Adrenal gland (tissue), 12 donors: ENCODE data around the gene C10orf90. TPM values are rescaled to one million over a fixed set of nuclear protein-coding genes. Genes with fewer than 3 reads are reported as not detected.

Experiments used
- DNase-seq, 7 donors: peaks; one replicate each; pipeline ENCODE4 v3.0.0-alpha.2; 2019 to 2020
- H3K27ac ChIP-seq, 5 donors: fragments of 200-600 bp; sonication (generic) in 4 of 5; 1 replicate in 3 of 5; 2 replicates in 2 of 5; pipeline versions ENCODE4 v1.5.1 to v1.8.0; 2016 to 2020; ENCODE audit warnings: mild to moderate bottlenecking in 1 of 5
- H3K27me3 ChIP-seq: fragments of 200-600 bp; 2 replicates; pipeline ENCODE4 v1.8.0; 2021
- H3K36me3 ChIP-seq, 2 donors: fragments of 200-600 bp; replicated peaks in 1 of 2; 1 replicate in 1 of 2; 2 replicates in 1 of 2; pipeline versions ENCODE4 v1.5.1 to v1.8.0; 2018 to 2022
- H3K4me1 ChIP-seq, 2 donors: fragments of 200-600 bp; replicated peaks in 1 of 2; 1 replicate in 1 of 2; 2 replicates in 1 of 2; pipeline versions ENCODE4 v1.5.1 to v1.8.0; 2018 to 2021
- H3K4me3 ChIP-seq, 4 donors: fragments of 200-600 bp; sonication (generic) in 3 of 4; one replicate each; pipeline ENCODE4 v1.5.1; 2016 to 2018
- H3K9me3 ChIP-seq, 3 donors: fragments of 200-600 bp; sonication (generic) in 1 of 3; replicated peaks in 1 of 3; 1 replicate in 2 of 3; 2 replicates in 1 of 3; pipeline versions ENCODE4 v1.5.1 to v1.8.0; 2016 to 2021
- POLR2A ChIP-seq, 2 donors: fragments of 450-650 bp; IDR thresholded peaks; one replicate each; pipeline ENCODE4 v1.6.1; 2017; ENCODE audit warnings: antibody characterized with exemption in 2 of 2, mild to moderate bottlenecking in 2 of 2, moderate library complexity in 1 of 2
- WGBS, 4 donors: extraction: QIAGEN DNeasy Blood & Tissue Kit in 2 of 4; methylation state at CpG; one replicate each; pipeline versions ENCODE4 v1.1.5 to v1.1.7; 2013 to 2017; 5-methylcytosine and 5-hydroxymethylcytosine counted together
- intact Hi-C, 2 donors: fragments of 100-400 bp; cut with DNase I; formaldehyde crosslinking; loops; one replicate each; pipeline versions ENCODE4 v1.14.1 to v1.15.0; 2022 to 2023
- polyA plus RNA-seq, 3 donors: library from polyadenylated mRNA; stranded (reverse); fragments of 200-250 nt in 2 of 3; fragments of 350-450 nt in 1 of 3; fragmentation: Illumina TruSeq in 1 of 3; extraction: RNeasy Lipid Tissue Mini Kit (QIAGEN cat#74804) in 1 of 3; gene quantifications; one replicate each; pipeline ENCODE4 v1.2.3, GENCODE V29; 2013 to 2014
- total RNA-seq, 9 donors: library from RNA; depleted of rRNA in 4 of 9; stranded (reverse); fragments of >200 nt in 4 of 9; fragments of 120-200 nt in 1 of 9; fragmentation: NEBNext Ultra II Directional in 1 of 9; extraction: Animal tissue kit (Norgen Biotek cat#: 25700) in 1 of 9; gene quantifications; one replicate each; pipeline versions ENCODE4 v1.1.0 to v1.2.4, GENCODE V29; 2013 to 2023
- TF ChIP-seq, protein P1 (sequence below), 6 experiments: fragments of 450-650 bp in 4 of 6; fragments of 200-600 bp in 2 of 6; sonication (generic) in 1 of 6; IDR thresholded peaks; 1 replicate in 5 of 6; 2 replicates in 1 of 6; pipeline versions ENCODE4 v1.5.1 to v1.8.0; 2016 to 2021; ENCODE audit warnings: antibody characterized with exemption in 6 of 6, mild to moderate bottlenecking in 2 of 6, moderate library complexity in 1 of 6
- donor health status: healthy with polysubstance abuse.
- donor health status: Bipolar disorder and iron deficiency.
- donor health status: DM: yes; HTN: yes; CAD: no.
- donor health status: DM: no; HTN: no; CAD: no.
- donor health status: DM: no; HTN: no; CAD: no.
- donor health status: DM: yes; HTN: yes; CAD: no.

Gene C10orf90
- total and polyA plus RNA-seq, 12 donors = 0.10 to 0.18 TPM; not detected in 10

- WGBS, 4 donors = 55 to 68% (median 66%) methylated on average over 11 of the region's 11 CpGs
- Histone ChIP-seq H3K9me3 (no peaks in the 10 kb centered on the region), H3K4me1 (no peaks in the 10 kb centered on the region), H3K4me3 (no peak overlapping the region), H3K27me3 (no peaks in the 10 kb centered on the region), H3K27ac (no peak overlapping the region), H3K36me3 (no peaks in the 10 kb centered on the region)
- intact Hi-C loops = no loop called here
- no peak for DNase-seq
- TF ChIP-seq POLR2A (IDR thresholded peaks at IDR 0.05) = no peak
- TF ChIP-seq, protein P1, sequence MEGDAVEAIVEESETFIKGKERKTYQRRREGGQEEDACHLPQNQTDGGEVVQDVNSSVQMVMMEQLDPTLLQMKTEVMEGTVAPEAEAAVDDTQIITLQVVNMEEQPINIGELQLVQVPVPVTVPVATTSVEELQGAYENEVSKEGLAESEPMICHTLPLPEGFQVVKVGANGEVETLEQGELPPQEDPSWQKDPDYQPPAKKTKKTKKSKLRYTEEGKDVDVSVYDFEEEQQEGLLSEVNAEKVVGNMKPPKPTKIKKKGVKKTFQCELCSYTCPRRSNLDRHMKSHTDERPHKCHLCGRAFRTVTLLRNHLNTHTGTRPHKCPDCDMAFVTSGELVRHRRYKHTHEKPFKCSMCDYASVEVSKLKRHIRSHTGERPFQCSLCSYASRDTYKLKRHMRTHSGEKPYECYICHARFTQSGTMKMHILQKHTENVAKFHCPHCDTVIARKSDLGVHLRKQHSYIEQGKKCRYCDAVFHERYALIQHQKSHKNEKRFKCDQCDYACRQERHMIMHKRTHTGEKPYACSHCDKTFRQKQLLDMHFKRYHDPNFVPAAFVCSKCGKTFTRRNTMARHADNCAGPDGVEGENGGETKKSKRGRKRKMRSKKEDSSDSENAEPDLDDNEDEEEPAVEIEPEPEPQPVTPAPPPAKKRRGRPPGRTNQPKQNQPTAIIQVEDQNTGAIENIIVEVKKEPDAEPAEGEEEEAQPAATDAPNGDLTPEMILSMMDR (IDR thresholded peaks at IDR 0.05) = no peak
These were observed 207.2 kb downstream of the C10orf90 start for GRCh38 chr10:126463286-126463685.

- WGBS, 4 donors = 72 to 79% (median 75%) methylated on average over 10 to 14 of the region's 14 CpGs
- TF ChIP-seq POLR2A (IDR thresholded peaks at IDR 0.05) = no peak
- TF ChIP-seq, protein P1 (IDR thresholded peaks at IDR 0.05) = no peak
These were observed 209.1 kb downstream of the C10orf90 start for GRCh38 chr10:126461289-126461940.

DNA sequence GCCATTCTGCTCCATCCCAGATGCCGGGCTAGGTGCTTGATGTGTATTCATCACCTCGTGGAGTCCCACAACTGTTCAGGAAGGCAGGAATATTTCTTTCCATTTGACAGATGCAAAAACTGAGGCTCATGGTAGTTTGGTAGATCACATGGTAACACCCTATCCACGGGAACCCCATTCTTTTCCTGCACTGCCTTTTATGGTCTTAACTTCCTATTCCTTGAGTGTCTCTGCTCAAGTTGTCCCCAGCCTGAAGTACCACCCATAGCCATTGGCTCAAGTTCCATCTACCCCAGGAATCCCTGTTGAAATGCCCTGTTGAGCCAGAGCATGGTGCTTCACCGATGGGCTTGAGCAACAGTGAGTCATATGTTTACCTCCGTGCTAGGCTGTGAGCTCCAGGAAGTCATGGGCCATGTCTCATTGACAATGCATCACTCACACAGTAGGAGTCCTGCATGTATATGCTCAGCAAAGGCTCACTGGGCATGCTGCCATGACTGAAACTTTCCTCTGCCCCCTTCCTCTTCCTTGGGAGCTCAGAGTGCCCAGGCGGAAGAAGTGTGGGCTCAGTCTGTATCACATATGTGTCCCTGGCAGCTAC, 210.5 kb downstream of the C10orf90 start:
- Histone ChIP-seq H3K27ac (peak overlapping the region in 1 of 5 donors; percentile 22), H3K27me3 (no peaks in the 10 kb centered on the region), H3K9me3 (no peaks in the 10 kb centered on the region), H3K4me1 (no peaks in the 10 kb centered on the region), H3K4me3 (no peak overlapping the region), H3K36me3 (no peaks in the 10 kb centered on the region)
- intact Hi-C loops = no loop called here
- TF ChIP-seq POLR2A (IDR thresholded peaks at IDR 0.05) = no peak
- TF ChIP-seq, protein P1 (IDR thresholded peaks at IDR 0.05) = no peak
- 78 to 83% (median 80%) methylated on average over 6 of the region's 6 CpGs for WGBS, 4 donors
- DNase-seq = no peak

More at GRCh38 chr10:126461289-126461940, 209.1 kb downstream of the C10orf90 start:
- H3K36me3 ChIP-seq = no peaks in the 10 kb centered on the region
- intact Hi-C loops = no loop called here
- no peak for DNase-seq
- no peak overlapping the region for H3K4me3 ChIP-seq
- H3K27ac ChIP-seq = no peak overlapping the region
- H3K4me1 ChIP-seq = no peaks in the 10 kb centered on the region
- no peaks in the 10 kb centered on the region for H3K9me3 ChIP-seq
- no peaks in the 10 kb centered on the region for H3K27me3 ChIP-seq

- peak overlapping the region in 1 of 5 donors; percentile 26 for H3K27ac ChIP-seq
- 59 to 64% (median 61%) methylated on average over 20 of the region's 20 CpGs for WGBS, 4 donors
- H3K27me3 ChIP-seq = no peaks in the 10 kb centered on the region
- DNase-seq = no peak
- intact Hi-C loops = no loop called here
- no peaks in the 10 kb centered on the region for H3K36me3 ChIP-seq
- H3K4me3 ChIP-seq = no peak overlapping the region
- H3K4me1 ChIP-seq = no peaks in the 10 kb centered on the region
- H3K9me3 ChIP-seq = no peaks in the 10 kb centered on the region
- TF ChIP-seq, protein P1 (IDR thresholded peaks at IDR 0.05) = no peak
- TF ChIP-seq POLR2A (IDR thresholded peaks at IDR 0.05) = no peak
These were observed 211.3 kb downstream of the C10orf90 start for GRCh38 chr10:126459032-126459831.
